GM20000 (cell line): Measurements from ENCODE around the gene MGAT3.

Experiments used
- DNase-seq: peaks from one replicate; pipeline ENCODE4 v3.0.0; 2012; ENCODE audit warnings: low spot score
- TF ChIP-seq, protein P1 (sequence below): IDR thresholded peaks from 2 replicates; pipeline ENCODE4 v1.5.1; 2012; ENCODE audit warnings: mild to moderate bottlenecking, control low read depth; ENCODE audit errors: extremely low read depth, missing control alignments

MGAT3 gene

DNA sequence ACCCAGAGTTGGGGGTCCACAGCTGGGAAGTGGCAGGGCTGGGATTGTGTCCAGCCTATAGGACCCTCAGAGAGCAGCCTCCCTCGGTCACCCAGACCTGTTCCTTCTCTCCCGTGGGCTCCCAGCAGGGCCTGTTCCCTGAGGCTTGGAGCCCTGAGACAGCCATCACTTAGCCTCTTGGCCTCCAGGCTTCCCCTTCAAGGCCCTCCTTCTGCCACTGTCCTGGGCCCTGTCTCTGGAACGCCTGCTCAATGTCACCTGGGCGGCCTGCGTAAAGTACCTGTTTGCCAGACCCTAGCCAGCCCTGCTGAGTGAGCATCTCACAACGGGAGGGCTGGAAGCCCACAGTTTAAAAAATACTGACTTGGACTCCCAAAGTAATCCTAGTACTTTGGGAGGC lies 6.5 kb downstream of the MGAT3 start:
- DNase-seq = no peak
- TF ChIP-seq, protein P1, sequence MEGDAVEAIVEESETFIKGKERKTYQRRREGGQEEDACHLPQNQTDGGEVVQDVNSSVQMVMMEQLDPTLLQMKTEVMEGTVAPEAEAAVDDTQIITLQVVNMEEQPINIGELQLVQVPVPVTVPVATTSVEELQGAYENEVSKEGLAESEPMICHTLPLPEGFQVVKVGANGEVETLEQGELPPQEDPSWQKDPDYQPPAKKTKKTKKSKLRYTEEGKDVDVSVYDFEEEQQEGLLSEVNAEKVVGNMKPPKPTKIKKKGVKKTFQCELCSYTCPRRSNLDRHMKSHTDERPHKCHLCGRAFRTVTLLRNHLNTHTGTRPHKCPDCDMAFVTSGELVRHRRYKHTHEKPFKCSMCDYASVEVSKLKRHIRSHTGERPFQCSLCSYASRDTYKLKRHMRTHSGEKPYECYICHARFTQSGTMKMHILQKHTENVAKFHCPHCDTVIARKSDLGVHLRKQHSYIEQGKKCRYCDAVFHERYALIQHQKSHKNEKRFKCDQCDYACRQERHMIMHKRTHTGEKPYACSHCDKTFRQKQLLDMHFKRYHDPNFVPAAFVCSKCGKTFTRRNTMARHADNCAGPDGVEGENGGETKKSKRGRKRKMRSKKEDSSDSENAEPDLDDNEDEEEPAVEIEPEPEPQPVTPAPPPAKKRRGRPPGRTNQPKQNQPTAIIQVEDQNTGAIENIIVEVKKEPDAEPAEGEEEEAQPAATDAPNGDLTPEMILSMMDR = no peak

DNA sequence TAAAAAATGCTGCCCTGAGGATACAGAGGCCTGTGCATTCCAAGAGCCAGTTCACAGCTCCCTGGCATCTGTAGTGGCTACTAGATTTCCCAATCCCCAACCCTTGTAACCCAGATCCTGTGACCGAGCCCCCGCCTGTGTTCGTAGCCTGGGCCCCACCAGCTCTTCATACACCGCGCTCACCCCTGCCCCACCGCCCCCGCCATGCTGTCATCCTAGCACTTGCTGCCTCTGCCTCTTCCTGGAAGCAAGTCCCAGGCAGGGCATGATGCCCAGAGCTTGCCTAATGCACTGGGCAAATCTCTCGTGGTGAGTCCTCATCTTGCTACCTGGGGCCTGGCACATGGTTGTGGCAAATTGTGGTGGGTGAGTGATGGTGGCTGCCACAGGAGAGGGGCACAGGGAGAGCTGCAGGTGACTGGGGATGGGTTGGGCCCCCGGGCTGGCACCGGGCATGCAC lies 7.1 kb downstream of the MGAT3 start:
- no peak for DNase-seq
- TF ChIP-seq, protein P1 = no peak

DNA sequence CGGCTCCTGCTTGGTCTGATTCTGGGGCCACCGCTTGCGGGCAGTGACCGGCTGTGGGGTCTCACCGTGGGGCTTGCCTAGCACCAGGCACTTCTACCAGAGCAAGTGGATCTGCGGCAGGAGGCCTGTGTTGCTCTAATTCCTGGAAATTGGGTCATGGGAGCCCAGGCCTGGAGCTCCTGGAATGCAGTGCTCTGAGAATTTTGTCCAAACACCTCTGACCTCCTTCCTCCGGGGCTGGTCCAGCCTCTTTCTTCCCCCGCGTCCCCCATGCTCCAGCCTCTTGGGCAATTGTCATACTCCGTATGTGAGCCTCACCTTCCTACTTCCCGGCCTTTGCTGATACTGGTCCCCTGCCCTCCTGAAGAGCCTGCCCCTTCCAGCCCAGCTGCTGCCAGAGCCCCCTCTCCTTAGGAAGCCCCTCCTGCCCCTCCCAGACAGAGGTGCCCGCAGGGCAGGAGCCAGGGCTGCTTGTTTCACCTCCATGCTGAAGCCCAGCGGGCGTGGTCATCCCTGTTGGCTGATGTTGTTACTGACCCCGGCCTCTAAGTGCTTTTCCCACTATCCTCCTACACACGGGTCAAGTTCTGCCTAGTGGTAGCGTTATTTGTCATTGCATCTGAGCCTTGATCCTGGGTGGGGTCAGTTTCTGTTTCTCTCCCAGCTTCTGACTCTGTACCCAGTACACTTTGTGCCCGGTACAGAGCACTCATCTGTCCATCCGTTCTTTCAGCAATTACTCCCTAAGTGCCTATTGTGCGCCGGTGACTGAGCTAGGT lies 9.6 kb downstream of the MGAT3 start:
- TF ChIP-seq, protein P1 = no peak
- no peak for DNase-seq

DNA sequence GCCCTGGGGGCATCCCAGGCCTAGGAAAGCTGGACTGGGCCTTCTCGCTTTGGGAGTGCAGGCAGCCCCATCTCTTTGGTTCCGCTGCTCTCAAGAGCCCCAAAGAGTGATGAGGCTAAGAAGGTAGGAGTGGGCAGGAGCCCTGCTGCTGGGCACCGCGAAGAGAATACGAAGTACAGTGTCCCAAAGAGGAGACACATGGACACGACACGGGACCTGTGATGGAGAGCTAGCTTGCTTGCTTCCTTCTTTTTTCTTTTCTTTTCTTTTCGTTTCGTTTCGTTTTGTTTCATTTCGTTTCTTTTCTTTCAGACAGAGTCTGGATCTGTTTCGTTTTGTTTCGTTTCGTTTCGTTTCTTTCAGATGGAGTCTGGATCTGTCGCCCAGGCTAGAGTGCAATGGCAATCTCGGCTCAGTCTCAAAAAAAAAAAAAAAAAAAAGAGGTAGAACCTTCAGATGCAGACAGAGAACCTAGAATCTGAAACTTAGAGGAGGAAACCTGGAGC lies 10.6 kb downstream of the MGAT3 start:
- TF ChIP-seq, protein P1 = no peak
- DNase-seq = no peak

DNA sequence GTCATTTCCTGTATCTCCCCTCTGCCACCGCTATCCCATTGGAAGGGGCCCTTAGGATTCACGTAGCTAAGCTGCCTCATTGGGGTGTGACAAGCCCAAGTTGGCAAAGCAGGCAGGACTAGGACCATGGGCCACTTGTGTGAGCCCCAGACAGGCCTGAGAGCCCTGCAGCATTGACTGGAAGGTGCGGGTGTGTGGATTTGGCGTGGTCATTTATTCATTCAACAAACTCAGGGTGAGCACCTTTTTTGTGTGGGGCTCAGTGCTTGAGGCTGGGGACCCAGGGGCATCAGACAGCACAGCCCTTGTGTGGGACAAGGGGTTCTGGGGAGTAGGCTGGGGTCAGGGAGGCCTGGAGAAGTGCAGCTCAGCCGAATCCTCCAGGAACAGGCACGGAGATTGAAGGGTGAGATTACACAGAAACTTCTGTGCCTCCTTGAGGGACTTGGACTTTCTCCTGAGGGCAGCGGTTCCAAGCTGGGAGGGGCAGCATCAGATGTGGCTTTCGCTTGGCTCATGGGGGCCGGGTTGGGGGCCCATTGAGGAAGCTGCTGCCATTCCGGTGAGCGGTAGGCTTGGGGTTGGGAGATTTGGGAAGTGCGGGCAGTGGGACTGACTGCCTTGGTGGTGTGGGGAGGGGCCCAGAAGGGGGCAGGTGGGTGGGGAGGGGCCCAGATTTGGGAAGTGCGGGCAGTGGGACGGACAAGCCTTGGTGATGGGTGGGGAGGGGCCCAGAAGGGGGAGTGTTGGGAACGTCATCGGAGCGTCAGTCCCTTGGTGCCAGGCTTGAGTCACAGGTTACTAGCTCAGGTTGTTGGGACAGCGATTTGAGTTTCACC lies 11.9 kb downstream of the MGAT3 start:
- DNase-seq = no peak
- TF ChIP-seq, protein P1 = no peak

DNA sequence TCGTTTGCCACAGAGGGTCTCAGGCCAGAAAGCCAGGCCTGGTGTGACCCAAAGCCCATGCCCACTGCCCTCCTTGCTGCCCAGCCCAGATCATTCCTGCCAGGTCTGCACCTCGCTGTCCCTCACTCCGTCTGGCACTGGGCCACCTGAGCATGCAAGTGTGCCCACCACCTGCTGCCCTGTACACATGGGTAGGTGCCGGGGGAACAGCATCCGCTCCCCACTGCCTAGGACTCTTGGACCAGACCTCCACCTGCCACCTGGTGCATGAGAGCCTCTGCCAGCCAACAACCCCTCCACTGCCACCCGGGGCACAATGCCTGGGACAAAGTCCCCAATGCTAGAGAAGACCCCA lies 12.5 kb downstream of the MGAT3 start:
- no peak for DNase-seq
- TF ChIP-seq, protein P1 = no peak
